GM12872 (cell line): ENCODE data around the gene ATOH7.

Source experiments
- CTCF ChIP-seq: IDR thresholded peaks from 3 replicates; pipeline ENCODE4 v1.5.1; 2011; ENCODE audit warnings: low read depth, mild to moderate bottlenecking, low read length, moderate library complexity; ENCODE audit not compliant: insufficient read depth

Gene ATOH7

GRCh38 chr10:68231106-68231816 is 652 bp downstream of the ATOH7 start:
- TF ChIP-seq CTCF, result peak; percentile 48; the same call in 2 of the 3 replicates

GRCh38 chr10:68230268-68230667 is 1.6 kb downstream of the ATOH7 start:
- no peak for TF ChIP-seq CTCF

GRCh38 chr10:68224810-68225209 is 7.1 kb downstream of the ATOH7 start:
- no peak for TF ChIP-seq CTCF

GRCh38 chr10:68223535-68224165 is 8.3 kb downstream of the ATOH7 start:
- TF ChIP-seq CTCF, result peak; percentile 25; the same call in 1 of the 3 replicates

- no peak for TF ChIP-seq CTCF
Measured at GRCh38 chr10:68222391-68222790, 9.5 kb downstream of the ATOH7 start.

GRCh38 chr10:68221196-68221595 is 10.7 kb downstream of the ATOH7 start:
- no peak for TF ChIP-seq CTCF

- TF ChIP-seq CTCF, result no peak
Measured at GRCh38 chr10:68218786-68219185, 13.1 kb downstream of the ATOH7 start.
